IPS-15b (cell line): Measurements from ENCODE around the gene CLSTN1.
A peak's percentile ranks its signal among the peaks of the same experiment; 100 is the strongest.

Source experiments
- H3K27me3 ChIP-seq: one replicate; pipeline ENCODE4 v1.6.1; 2013; ENCODE audit warnings: low read length; ENCODE audit not compliant: control insufficient read depth, insufficient read depth
- H3K36me3 ChIP-seq: one replicate; pipeline ENCODE4 v1.6.1; 2013; ENCODE audit warnings: low read length; ENCODE audit not compliant: control insufficient read depth, insufficient read depth
- H3K4me1 ChIP-seq: one replicate; pipeline ENCODE4 v1.6.1; 2013; ENCODE audit warnings: mild to moderate bottlenecking, low read length; ENCODE audit not compliant: control insufficient read depth, insufficient read depth
- H3K4me3 ChIP-seq: one replicate; pipeline ENCODE4 v1.5.1; 2013; ENCODE audit warnings: low read depth, low read length
- H3K9ac ChIP-seq: one replicate; pipeline ENCODE4 v1.6.1; 2013; ENCODE audit warnings: low read depth, mild to moderate bottlenecking, low read length
- H3K9me3 ChIP-seq: one replicate; pipeline ENCODE4 v1.6.1; 2013; ENCODE audit warnings: mild to moderate bottlenecking, low read length; ENCODE audit not compliant: control insufficient read depth, insufficient read depth

CLSTN1 gene

GRCh38 chr1:9706178-9706577 is 117.6 kb downstream of the CLSTN1 start:
- peaks cover 2% of the 10 kb centered on the region for H3K36me3 ChIP-seq
- H3K4me3 ChIP-seq = no peak overlapping the region
- no peaks in the 10 kb centered on the region for H3K9me3 ChIP-seq
- H3K9ac ChIP-seq = no peak overlapping the region
- no peaks in the 10 kb centered on the region for H3K4me1 ChIP-seq
- no peaks in the 10 kb centered on the region for H3K27me3 ChIP-seq

GRCh38 chr1:9705337-9706093 is 118.2 kb downstream of the CLSTN1 start:
- no peaks in the 10 kb centered on the region for H3K27me3 ChIP-seq
- no peak overlapping the region for H3K9ac ChIP-seq
- H3K4me1 ChIP-seq = peaks cover 4% of the 10 kb centered on the region
- H3K4me3 ChIP-seq = no peak overlapping the region
- no peaks in the 10 kb centered on the region for H3K36me3 ChIP-seq
- H3K9me3 ChIP-seq = no peaks in the 10 kb centered on the region

- Histone ChIP-seq H3K4me1 (peaks cover 6% of the 10 kb centered on the region), H3K9ac (no peak overlapping the region), H3K4me3 (no peak overlapping the region), H3K36me3 (no peaks in the 10 kb centered on the region), H3K27me3 (no peaks in the 10 kb centered on the region), H3K9me3 (no peaks in the 10 kb centered on the region)
Measured at GRCh38 chr1:9703681-9704080, 120.1 kb downstream of the CLSTN1 start.

GRCh38 chr1:9703165-9703509 is 120.6 kb downstream of the CLSTN1 start:
- Histone ChIP-seq H3K4me1 (peaks cover 6% of the 10 kb centered on the region), H3K4me3 (no peak overlapping the region), H3K9ac (no peak overlapping the region), H3K9me3 (no peaks in the 10 kb centered on the region), H3K27me3 (no peaks in the 10 kb centered on the region), H3K36me3 (no peaks in the 10 kb centered on the region)

GRCh38 chr1:9701665-9702064 is 122.1 kb downstream of the CLSTN1 start:
- Histone ChIP-seq H3K27me3 (no peaks in the 10 kb centered on the region), H3K9ac (no peak overlapping the region), H3K4me1 (peaks cover 6% of the 10 kb centered on the region), H3K36me3 (no peaks in the 10 kb centered on the region), H3K9me3 (no peaks in the 10 kb centered on the region), H3K4me3 (no peak overlapping the region)

GRCh38 chr1:9700340-9700739 is 123.4 kb downstream of the CLSTN1 start:
- H3K27me3 ChIP-seq = no peaks in the 10 kb centered on the region
- no peak overlapping the region for H3K9ac ChIP-seq
- H3K9me3 ChIP-seq = no peaks in the 10 kb centered on the region
- peaks cover 6% of the 10 kb centered on the region for H3K4me1 ChIP-seq
- no peak overlapping the region for H3K4me3 ChIP-seq
- H3K36me3 ChIP-seq = no peaks in the 10 kb centered on the region

GRCh38 chr1:9699361-9699760 is 124.4 kb downstream of the CLSTN1 start:
- H3K4me3 ChIP-seq = no peak overlapping the region
- H3K36me3 ChIP-seq = no peaks in the 10 kb centered on the region
- H3K4me1 ChIP-seq = peaks cover 6% of the 10 kb centered on the region
- H3K9me3 ChIP-seq = no peaks in the 10 kb centered on the region
- H3K27me3 ChIP-seq = no peaks in the 10 kb centered on the region
- no peak overlapping the region for H3K9ac ChIP-seq

- no peaks in the 10 kb centered on the region for H3K36me3 ChIP-seq
- H3K27me3 ChIP-seq = no peaks in the 10 kb centered on the region
Measured at GRCh38 chr1:9696793-9697192, 127.0 kb downstream of the CLSTN1 start.

GRCh38 chr1:9691691-9692090 is 132.1 kb downstream of the CLSTN1 start:
- H3K36me3 ChIP-seq = no peaks in the 10 kb centered on the region
- peaks cover 20% of the 10 kb centered on the region for H3K4me1 ChIP-seq
- no peak overlapping the region for H3K4me3 ChIP-seq
- peaks cover 9% of the 10 kb centered on the region for H3K27me3 ChIP-seq
- no peak overlapping the region for H3K9ac ChIP-seq
- no peaks in the 10 kb centered on the region for H3K9me3 ChIP-seq

More at GRCh38 chr1:9696793-9697192, 127.0 kb downstream of the CLSTN1 start:
- no peak overlapping the region for H3K9ac ChIP-seq
- H3K4me3 ChIP-seq = no peak overlapping the region
- H3K4me1 ChIP-seq = peaks cover 8% of the 10 kb centered on the region
- H3K9me3 ChIP-seq = no peaks in the 10 kb centered on the region

GRCh38 chr1:9691108-9691445 is 132.7 kb downstream of the CLSTN1 start:
- H3K4me1 ChIP-seq = peaks cover 20% of the 10 kb centered on the region
- H3K27me3 ChIP-seq = peaks cover 9% of the 10 kb centered on the region
- no peaks in the 10 kb centered on the region for H3K36me3 ChIP-seq
- H3K9ac ChIP-seq = no peak overlapping the region
- H3K9me3 ChIP-seq = no peaks in the 10 kb centered on the region
- no peak overlapping the region for H3K4me3 ChIP-seq

GRCh38 chr1:9690440-9691107 is 133.2 kb downstream of the CLSTN1 start:
- H3K27me3 ChIP-seq = peaks cover 9% of the 10 kb centered on the region
- H3K4me3 ChIP-seq = peak overlapping the region; percentile 75
- peak overlapping the region; percentile 73 for H3K9ac ChIP-seq
- no peaks in the 10 kb centered on the region for H3K36me3 ChIP-seq
- peaks cover 20% of the 10 kb centered on the region for H3K4me1 ChIP-seq
- H3K9me3 ChIP-seq = no peaks in the 10 kb centered on the region

- peak overlapping the region; percentile 75 for H3K4me3 ChIP-seq
- H3K4me1 ChIP-seq = peaks cover 20% of the 10 kb centered on the region
- no peaks in the 10 kb centered on the region for H3K9me3 ChIP-seq
- H3K9ac ChIP-seq = peak overlapping the region; percentile 73
- no peaks in the 10 kb centered on the region for H3K36me3 ChIP-seq
- H3K27me3 ChIP-seq = peaks cover 9% of the 10 kb centered on the region
Measured at GRCh38 chr1:9689971-9690381, 133.8 kb downstream of the CLSTN1 start.
